Astrocyte (in vitro differentiated cells and primary cell): Measurements from ENCODE around the gene NOL4L.

Experiments
- EZH2 ChIP-seq: IDR thresholded peaks from 2 replicates; pipeline ENCODE4 v1.6.1; 2012; ENCODE audit warnings: mild to moderate bottlenecking, low read length, inconsistent platforms; ENCODE audit not compliant: insufficient read depth
- TF ChIP-seq, protein P1 (sequence below): IDR thresholded peaks from 2 replicates; pipeline ENCODE4 v1.5.1; 2011; ENCODE audit warnings: low read depth, mild to moderate bottlenecking, inconsistent platforms, low read length, moderate library complexity; ENCODE audit not compliant: insufficient read depth

DNA sequence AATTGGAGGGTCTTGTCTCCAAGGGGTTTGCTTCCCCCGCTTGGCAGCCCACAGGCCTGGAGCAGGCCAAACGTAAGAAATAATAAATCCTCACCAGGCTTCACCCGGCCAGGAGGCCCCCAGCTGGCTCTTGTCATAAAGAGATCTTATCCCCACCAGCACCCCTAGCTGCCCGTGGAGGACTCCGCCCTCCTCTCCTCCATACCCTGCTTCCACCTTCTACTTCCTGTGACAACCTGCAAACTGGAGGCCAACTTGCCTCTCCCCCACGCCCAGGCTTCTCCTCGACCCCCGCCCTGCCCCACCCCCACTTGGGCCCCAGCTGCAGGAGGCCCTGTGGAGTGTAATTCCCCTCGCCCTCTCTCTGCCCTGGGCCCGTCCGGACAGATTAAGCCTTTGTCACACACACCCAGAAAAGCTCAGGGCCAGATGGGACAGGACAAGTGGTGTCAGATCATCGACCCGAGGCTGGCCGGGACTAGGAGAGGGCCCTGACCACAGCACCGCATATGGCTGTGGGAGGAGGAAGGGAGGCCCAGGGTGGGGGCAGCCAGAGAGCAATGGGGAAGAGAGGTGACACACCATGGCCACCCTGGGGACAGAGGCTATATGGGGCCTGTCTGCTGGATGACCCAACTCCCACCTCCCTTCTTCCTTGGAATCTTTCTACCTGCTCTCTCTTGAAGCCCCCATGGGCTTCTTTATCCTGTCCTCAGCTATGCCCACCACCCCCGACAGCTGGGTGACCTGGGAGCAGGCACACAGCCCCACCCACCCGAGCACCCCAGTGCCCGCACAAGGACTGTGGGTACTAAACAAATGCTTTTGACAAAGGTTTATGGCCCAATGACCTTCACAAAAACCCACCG is 3.9 kb downstream of the NOL4L start:
- TF ChIP-seq, protein P1, sequence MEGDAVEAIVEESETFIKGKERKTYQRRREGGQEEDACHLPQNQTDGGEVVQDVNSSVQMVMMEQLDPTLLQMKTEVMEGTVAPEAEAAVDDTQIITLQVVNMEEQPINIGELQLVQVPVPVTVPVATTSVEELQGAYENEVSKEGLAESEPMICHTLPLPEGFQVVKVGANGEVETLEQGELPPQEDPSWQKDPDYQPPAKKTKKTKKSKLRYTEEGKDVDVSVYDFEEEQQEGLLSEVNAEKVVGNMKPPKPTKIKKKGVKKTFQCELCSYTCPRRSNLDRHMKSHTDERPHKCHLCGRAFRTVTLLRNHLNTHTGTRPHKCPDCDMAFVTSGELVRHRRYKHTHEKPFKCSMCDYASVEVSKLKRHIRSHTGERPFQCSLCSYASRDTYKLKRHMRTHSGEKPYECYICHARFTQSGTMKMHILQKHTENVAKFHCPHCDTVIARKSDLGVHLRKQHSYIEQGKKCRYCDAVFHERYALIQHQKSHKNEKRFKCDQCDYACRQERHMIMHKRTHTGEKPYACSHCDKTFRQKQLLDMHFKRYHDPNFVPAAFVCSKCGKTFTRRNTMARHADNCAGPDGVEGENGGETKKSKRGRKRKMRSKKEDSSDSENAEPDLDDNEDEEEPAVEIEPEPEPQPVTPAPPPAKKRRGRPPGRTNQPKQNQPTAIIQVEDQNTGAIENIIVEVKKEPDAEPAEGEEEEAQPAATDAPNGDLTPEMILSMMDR = no peak
- no peak for TF ChIP-seq EZH2
